HepG2 (cell line): ENCODE data around the gene SPANXN4. TPM values are rescaled to one million over a fixed set of nuclear protein-coding genes. Genes with fewer than 3 reads are reported as not detected.

ENCODE experiments used
- ATAC-seq: fragments of 200-7000 bp; cut with Tn5 transposase; 3 replicates; pipeline ENCODE4 v1.9.1; 2020; ENCODE audit warnings: mild to moderate bottlenecking, moderate library complexity
- BruUV-seq: library from RNA; stranded (reverse); fragments of 400-500 nt; replicated peaks from 2 replicates; lab custom pipeline; 2021; lab: Mats Ljungman, UMichigan
- CTCF ChIA-PET: fragments of 300-600 bp; formaldehyde crosslinking; extraction: SDS; loops from one replicate; lab custom pipeline; 2021; ENCODE audit warnings: low total read pairs, inconsistent platforms, low intra/inter-chr PET ratio; lab: Yijun Ruan, JAX
- POLR2A ChIA-PET: fragments of 350-600 bp; sonication (Branson Sonifier 250); formaldehyde crosslinking; loops from one replicate; lab custom pipeline; 2020; ENCODE audit warnings: antibody characterized with exemption, inconsistent platforms; lab: Yijun Ruan, JAX
- DNase-seq: peaks from one replicate; pipeline ENCODE4 v3.0.0-alpha.2; 2015; ENCODE audit warnings: low spot score
- FAIRE-seq: peaks from 3 replicates; lab custom pipeline; 2011; peaks lifted over from hg19 to GRCh38; lab: Jason Lieb, UNC
- H2AFZ ChIP-seq: one replicate; pipeline ENCODE4 v1.6.1; 2011; ENCODE audit warnings: low read length, inconsistent platforms
- H3K27ac ChIP-seq: fragments of 300-600 bp; 3 replicates; pipeline ENCODE4 v1.8.0; 2011; ENCODE audit warnings: mixed run types, mild to moderate bottlenecking, mixed read lengths, low read length, inconsistent platforms; ENCODE audit not compliant: insufficient read depth; ENCODE audit errors: extremely low read length
- H3K27me3 ChIP-seq, 2 experiments: fragments of 200-600 bp in 1 of 2; 2 replicates in 1 of 2; 3 replicates in 1 of 2; pipeline versions ENCODE4 v1.6.0 to v1.8.0; 2011; ENCODE audit warnings: low read length in 2 of 2, mild to moderate bottlenecking in 2 of 2, moderate library complexity in 2 of 2, inconsistent platforms in 1 of 2; ENCODE audit not compliant: insufficient read depth in 2 of 2, control insufficient read depth in 1 of 2
- H3K36me3 ChIP-seq, 2 experiments: fragments of 200-600 bp in 1 of 2; replicated peaks in 1 of 2; 2 replicates in 1 of 2; 3 replicates in 1 of 2; pipeline versions ENCODE4 v1.5.1 to v1.8.0; 2011; ENCODE audit warnings: low read length in 2 of 2, inconsistent platforms in 1 of 2; ENCODE audit not compliant: insufficient read depth in 2 of 2, control insufficient read depth in 1 of 2
- H3K4me1 ChIP-seq: 2 replicates; pipeline ENCODE4 v1.5.1; 2012; ENCODE audit warnings: low read length, inconsistent platforms; ENCODE audit not compliant: insufficient read depth
- H3K4me2 ChIP-seq: 2 replicates; pipeline ENCODE4 v1.6.0; 2011; ENCODE audit warnings: low read depth, low read length, inconsistent platforms
- H3K4me3 ChIP-seq, 3 experiments: fragments of 200-600 bp in 1 of 3; sonication (generic), shearing (Covaris generic) in 1 of 3; replicated peaks in 1 of 3; 2 replicates each; pipeline ENCODE4 v1.5.1; 2011 to 2016; ENCODE audit warnings: low read length in 3 of 3, inconsistent platforms in 2 of 3, low read depth in 2 of 3, mild to moderate bottlenecking in 2 of 3, control low read depth in 1 of 3, mixed read lengths in 1 of 3; ENCODE audit not compliant: insufficient read depth in 1 of 3
- H3K79me2 ChIP-seq: one replicate; pipeline ENCODE4 v1.6.1; 2011; ENCODE audit warnings: low read length, inconsistent platforms; ENCODE audit not compliant: insufficient read depth
- H3K9ac ChIP-seq: 2 replicates; pipeline ENCODE4 v1.6.0; 2011; ENCODE audit warnings: mild to moderate bottlenecking, low read depth, low read length, inconsistent platforms; ENCODE audit not compliant: insufficient read depth
- H3K9me3 ChIP-seq: 2 replicates; pipeline ENCODE4 v1.5.1; 2012; ENCODE audit warnings: mild to moderate bottlenecking, low read length
- H4K20me1 ChIP-seq: 2 replicates; pipeline ENCODE4 v1.6.0; 2011; ENCODE audit warnings: inconsistent platforms, mild to moderate bottlenecking, low read length, moderate library complexity; ENCODE audit not compliant: insufficient read depth
- ARID5B ChIP-seq: IDR thresholded peaks from 2 replicates; pipeline ENCODE4 v1.4.0; 2020; ENCODE audit warnings: mild to moderate bottlenecking, missing genetic modification reagents
- CSRNP1 ChIP-seq: sonication (generic); formaldehyde crosslinking; IDR thresholded peaks from 2 replicates; pipeline ENCODE4 v1.8.1; 2023; ENCODE audit warnings: mild to moderate bottlenecking, missing genetic modification reagents
- HDAC6 ChIP-seq: fragments of 200-600 bp; sonication (generic); IDR thresholded peaks from 2 replicates; pipeline ENCODE4 v1.7.0; 2017; ENCODE audit warnings: mild to moderate bottlenecking, antibody characterized with exemption, low read length, low read depth
- NFYC ChIP-seq: IDR thresholded peaks from 2 replicates; pipeline ENCODE4 v1.6.1; 2016; ENCODE audit warnings: missing genetic modification reagents, missing compliant biosample characterization
- TBL1XR1 ChIP-seq: fragments of 150-350 bp; IDR thresholded peaks from 2 replicates; pipeline ENCODE4 v1.6.1; 2014; ENCODE audit warnings: borderline replicate concordance, low read length; ENCODE audit not compliant: partially characterized antibody
- TFE3 ChIP-seq: IDR thresholded peaks from 2 replicates; pipeline ENCODE4 v1.6.1; 2016
- ZBTB4 ChIP-seq: sonication (generic); formaldehyde crosslinking; IDR thresholded peaks from 2 replicates; pipeline ENCODE4 v1.4.0; 2020; ENCODE audit warnings: missing genetic modification reagents, mild to moderate bottlenecking, borderline replicate concordance
- ZMYM2 ChIP-seq: sonication (generic); formaldehyde crosslinking; IDR thresholded peaks from 2 replicates; pipeline ENCODE4 v1.8.0; 2022; ENCODE audit warnings: mild to moderate bottlenecking, missing genetic modification reagents
- ZNF776 ChIP-seq: sonication (generic); formaldehyde crosslinking; IDR thresholded peaks from 2 replicates; pipeline ENCODE4 v1.4.0; 2020; ENCODE audit warnings: mild to moderate bottlenecking, missing genetic modification reagents
- WGBS: methylation state at CpG from one replicate; pipeline ENCODE4 v1.1.6; 2017; ENCODE audit warnings: low lambda C conversion rate; 5-methylcytosine and 5-hydroxymethylcytosine counted together
- in situ Hi-C: cut with HindIII; loops from 2 replicates; pipeline ENCODE4 v1.10.0; 2017; ENCODE audit warnings: low pct_unique_long_range_greater_than_20kb; ENCODE audit not compliant: extremely low pct_ligation_motif_present
- intact Hi-C: fragments of 100-400 bp; cut with micrococcal nuclease; formaldehyde crosslinking; loops from one replicate; pipeline ENCODE4 v1.10.0; 2022; ENCODE audit not compliant: unreplicated experiment
- polyA plus RNA-seq, 8 experiments: library from polyadenylated mRNA; depleted of rRNA in 3 of 8; stranded (reverse) in 7 of 8; unstranded in 1 of 8; fragments of >200 nt; fragmentation: Illumina TruSeq in 4 of 8; extraction: Trizol in 4 of 8; gene quantifications; 2 replicates each; pipeline versions ENCODE4 v1.2.1 to v1.2.3, GENCODE V29; 2011 to 2016; ENCODE audit warnings: low read depth in 4 of 8, missing spikeins in 1 of 8, mixed read lengths in 1 of 8; ENCODE audit not compliant: insufficient read depth in 1 of 8
- total RNA-seq, 5 experiments: library from RNA; depleted of rRNA; stranded (reverse); fragments of >200 nt; fragmentation: Illumina TruSeq; extraction: Trizol; gene quantifications; 2 replicates each; pipeline ENCODE4 v1.2.3, GENCODE V29; 2016; ENCODE audit warnings: low read depth in 1 of 5

SPANXN4 gene
- total and polyA plus RNA-seq, 2 of the 13 experiments (the other 11 are each of a cell fraction or from before 2014, with no cell fraction given) = not detected

DNA sequence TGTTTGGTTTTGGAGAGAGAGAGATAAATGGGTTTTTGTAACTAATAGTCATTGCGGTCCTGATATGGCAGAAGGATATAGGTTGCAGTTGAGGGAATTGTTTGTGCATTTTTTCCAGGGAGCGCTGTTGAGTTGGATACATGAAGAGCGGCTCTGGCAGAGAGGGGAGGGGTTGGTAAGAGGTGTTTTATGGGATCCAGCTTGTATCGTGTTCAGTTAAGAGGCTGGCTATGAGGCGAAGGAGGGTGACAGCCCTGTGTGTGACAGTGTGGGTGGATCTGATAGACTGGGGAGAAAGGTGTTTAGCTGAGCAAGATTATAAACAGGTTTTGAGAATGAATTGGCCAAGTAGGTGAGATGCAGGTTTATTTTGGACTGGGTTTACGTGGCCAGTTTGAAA, 1.5 kb downstream of the SPANXN4 start (continued):
- no peak for TF ChIP-seq ZBTB4 (CRISPR knock-in tag)
- TF ChIP-seq NFYC (CRISPR knock-in tag) = no peak

DNA sequence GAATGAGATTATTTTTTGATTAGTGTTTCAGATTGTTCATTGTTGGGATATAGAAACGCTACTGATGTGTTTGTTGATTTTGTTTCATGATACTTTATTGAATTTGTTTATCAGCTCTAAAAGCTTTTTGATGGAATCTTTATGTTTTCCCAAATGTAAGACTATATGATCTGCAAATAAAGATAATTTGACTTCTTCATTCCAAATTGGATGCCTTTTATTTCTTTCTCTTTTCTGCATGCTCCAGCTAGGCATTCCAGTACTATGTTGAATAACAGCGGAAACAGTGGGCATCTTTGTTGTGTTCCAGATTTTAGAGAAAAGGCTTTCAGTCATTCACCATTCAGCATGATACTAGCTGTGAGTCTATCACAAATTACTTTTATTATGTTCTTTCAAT, 21.8 kb downstream of the SPANXN4 start:
- no peak for DNase-seq
- 7% methylated on average over 2 of the region's 2 CpGs for WGBS
- ChIA-PET CTCF (no interaction called here), POLR2A (no interaction called here)
- Histone ChIP-seq H2AFZ (no peak overlapping the region), H3K9ac (no peak overlapping the region), H3K79me2 (no peaks in the 10 kb centered on the region), H3K9me3 (peaks cover 53% of the 10 kb centered on the region), H3K4me1 (no peaks in the 10 kb centered on the region), H3K27ac (no peak overlapping the region), H3K36me3 (no peaks in the 10 kb centered on the region), H4K20me1 (no peaks in the 10 kb centered on the region), H3K4me2 (no peak overlapping the region), H3K4me3 (no peak overlapping the region), H3K27me3 (no peaks in the 10 kb centered on the region)
- in situ Hi-C loops (no loop called here), intact Hi-C loops (no loop called here)
- ATAC-seq = no peak
- no TSS peak for BruUV-seq
- FAIRE-seq = no peak
- TF ChIP-seq TFE3 (CRISPR knock-in tag) = no peak
- no peak for TF ChIP-seq TBL1XR1
- no peak for TF ChIP-seq ZNF776 (CRISPR knock-in tag)
- TF ChIP-seq ZMYM2 (CRISPR knock-in tag) = no peak
- no peak for TF ChIP-seq HDAC6
- no peak for TF ChIP-seq CSRNP1 (CRISPR knock-in tag)
- no peak for TF ChIP-seq ARID5B
